Measurements from ENCODE around the gene MATN3.

Gene MATN3

DNA sequence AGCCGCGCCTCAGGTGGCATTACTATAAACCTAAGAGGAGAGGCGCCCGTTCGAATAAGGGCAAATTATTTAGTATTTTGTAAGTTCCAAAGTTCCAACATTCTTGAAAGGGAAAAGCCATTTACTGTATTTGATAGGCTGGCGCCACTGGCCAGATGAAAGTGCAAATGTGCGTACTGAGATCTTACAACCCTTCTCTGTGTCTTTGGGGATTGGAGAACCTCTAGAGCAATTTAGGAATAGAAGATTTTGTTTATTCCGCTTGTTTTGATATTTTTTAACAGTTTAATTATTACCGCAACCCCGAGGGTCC lies 22.1 kb downstream of the MATN3 start:
- Histone ChIP-seq H3K27me3 (ENCODE audit: insufficient read depth, low read length, poor library complexity, severe bottlenecking) (no peaks in the 10 kb centered on the region), H3F3A (ENCODE audit: low read depth) (no peaks in the 10 kb centered on the region), H2AFZ (ENCODE audit: low read length) (no peak overlapping the region), H3K4me3 (ENCODE audit: low read length, poor library complexity, severe bottlenecking) (no peak overlapping the region), H3K79me2 (ENCODE audit: insufficient read depth, low read length) (no peaks in the 10 kb centered on the region), H3K9ac (ENCODE audit: low read depth, low read length, poor library complexity, severe bottlenecking) (no peak overlapping the region), H3K4me1 (ENCODE audit: insufficient read depth, low read length, poor library complexity, severe bottlenecking) (no peaks in the 10 kb centered on the region), H4K20me1 (ENCODE audit: insufficient read depth, low read length, poor library complexity, severe bottlenecking) (no peaks in the 10 kb centered on the region), H3K9me3 (ENCODE audit: insufficient read depth, low read depth, low read length) (no peaks in the 10 kb centered on the region), H3K9me2 (replicated peaks; ENCODE audit: low read depth, low read length) (no peaks in the 10 kb centered on the region), H3K4me2 (ENCODE audit: low read depth, low read length, poor library complexity, severe bottlenecking) (no peak overlapping the region), H3K36me3 (ENCODE audit: insufficient read depth, low read length) (no peaks in the 10 kb centered on the region)
- TF ChIP-seq EZH2phosphoT487 (IDR thresholded peaks at IDR 0.05; ENCODE audit: borderline replicate concordance): no peak
- TF ChIP-seq, protein P1, sequence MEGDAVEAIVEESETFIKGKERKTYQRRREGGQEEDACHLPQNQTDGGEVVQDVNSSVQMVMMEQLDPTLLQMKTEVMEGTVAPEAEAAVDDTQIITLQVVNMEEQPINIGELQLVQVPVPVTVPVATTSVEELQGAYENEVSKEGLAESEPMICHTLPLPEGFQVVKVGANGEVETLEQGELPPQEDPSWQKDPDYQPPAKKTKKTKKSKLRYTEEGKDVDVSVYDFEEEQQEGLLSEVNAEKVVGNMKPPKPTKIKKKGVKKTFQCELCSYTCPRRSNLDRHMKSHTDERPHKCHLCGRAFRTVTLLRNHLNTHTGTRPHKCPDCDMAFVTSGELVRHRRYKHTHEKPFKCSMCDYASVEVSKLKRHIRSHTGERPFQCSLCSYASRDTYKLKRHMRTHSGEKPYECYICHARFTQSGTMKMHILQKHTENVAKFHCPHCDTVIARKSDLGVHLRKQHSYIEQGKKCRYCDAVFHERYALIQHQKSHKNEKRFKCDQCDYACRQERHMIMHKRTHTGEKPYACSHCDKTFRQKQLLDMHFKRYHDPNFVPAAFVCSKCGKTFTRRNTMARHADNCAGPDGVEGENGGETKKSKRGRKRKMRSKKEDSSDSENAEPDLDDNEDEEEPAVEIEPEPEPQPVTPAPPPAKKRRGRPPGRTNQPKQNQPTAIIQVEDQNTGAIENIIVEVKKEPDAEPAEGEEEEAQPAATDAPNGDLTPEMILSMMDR (conservative IDR thresholded peaks at IDR 0.05; ENCODE audit: low read length): no peak

DNA sequence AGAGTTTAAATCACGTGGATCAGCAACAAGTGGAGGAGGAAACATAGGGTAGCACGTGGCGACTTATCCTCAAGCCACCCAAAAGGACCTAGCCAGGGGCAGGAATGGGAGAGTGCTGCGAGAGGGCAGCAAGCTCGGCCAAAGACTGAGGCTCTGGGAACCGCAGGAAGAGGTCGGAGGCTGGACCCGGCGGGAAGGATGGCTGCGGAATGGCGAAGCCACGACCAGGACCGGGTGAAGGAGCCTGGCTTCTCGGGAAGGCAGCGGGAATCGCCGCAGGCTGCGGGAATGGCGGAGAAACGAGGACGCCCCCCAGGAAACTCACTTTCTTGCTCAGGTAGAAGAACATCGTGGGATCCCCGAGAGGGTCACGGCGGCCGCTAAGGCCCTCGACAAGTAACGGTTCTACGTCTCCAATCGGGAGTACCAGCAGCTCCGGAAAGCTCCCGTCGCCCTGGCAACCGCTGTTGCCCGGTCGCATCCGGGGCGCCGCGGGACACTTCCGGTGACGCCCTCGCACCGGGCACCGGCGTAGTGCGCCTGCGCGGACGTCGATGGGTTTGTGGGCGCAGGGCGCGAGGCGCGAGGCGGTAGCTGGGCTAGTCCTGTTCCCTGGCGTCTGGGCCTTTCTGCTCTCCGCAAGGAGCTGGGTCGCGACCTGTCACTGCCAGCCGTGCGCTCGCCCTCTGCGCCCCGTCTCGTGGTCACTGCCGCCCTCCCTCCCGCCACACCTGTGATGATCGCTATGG lies 22.6 kb downstream of the MATN3 start, which contains the start of gene WDR35:
TSS of gene WDR35 (minus strand) at position 439 of the 749 bp plus-strand sequence. CDS start at position 349, 90 bp downstream.
- Histone ChIP-seq H3F3A (ENCODE audit: low read depth) (no peaks in the 10 kb centered on the region), H4K20me1 (ENCODE audit: insufficient read depth, low read length, poor library complexity, severe bottlenecking) (no peaks in the 10 kb centered on the region), H3K9ac (ENCODE audit: low read depth, low read length, poor library complexity, severe bottlenecking) (no peak within 1 kb of the TSS), H3K36me3 (ENCODE audit: insufficient read depth, low read length) (no peaks in the 10 kb centered on the region), H3K9me3 (ENCODE audit: insufficient read depth, low read depth, low read length) (no peaks in the 10 kb centered on the region), H3K9me2 (replicated peaks; ENCODE audit: low read depth, low read length) (no peaks in the 10 kb centered on the region), H3K4me2 (ENCODE audit: low read depth, low read length, poor library complexity, severe bottlenecking) (no peak within 1 kb of the TSS), H3K79me2 (ENCODE audit: insufficient read depth, low read length) (no peaks in the 10 kb centered on the region), H2AFZ (ENCODE audit: low read length) (no peak within 1 kb of the TSS), H3K4me3 (ENCODE audit: low read length, poor library complexity, severe bottlenecking) (no peak within 1 kb of the TSS), H3K27me3 (ENCODE audit: insufficient read depth, low read length, poor library complexity, severe bottlenecking) (no peaks in the 10 kb centered on the region), H3K4me1 (ENCODE audit: insufficient read depth, low read length, poor library complexity, severe bottlenecking) (no peaks in the 10 kb centered on the region)
- TF ChIP-seq, protein P1 (conservative IDR thresholded peaks at IDR 0.05; ENCODE audit: low read length): no peak
- no peak for TF ChIP-seq EZH2phosphoT487 (IDR thresholded peaks at IDR 0.05; ENCODE audit: borderline replicate concordance)

DNA sequence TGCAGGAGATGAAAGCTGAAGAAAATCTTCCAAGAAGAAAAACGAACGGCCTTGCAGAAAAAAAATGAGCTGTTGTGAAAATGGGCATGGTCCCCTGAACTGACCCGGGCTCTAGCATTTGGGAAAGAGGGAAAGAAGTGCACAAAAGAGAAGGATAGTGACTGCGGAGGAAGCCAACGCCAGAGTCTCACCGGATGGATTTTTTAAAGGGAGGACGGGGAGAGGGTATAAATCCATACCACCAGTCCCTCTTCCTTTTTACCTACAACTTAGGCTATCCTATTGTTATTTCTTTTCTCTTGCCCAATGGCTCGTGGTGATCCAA lies 23.2 kb downstream of the MATN3 start:
- no peaks in the 10 kb centered on the region for H3K79me2 ChIP-seq (ENCODE audit: insufficient read depth, low read length)
- no peaks in the 10 kb centered on the region for H3K4me1 ChIP-seq (ENCODE audit: insufficient read depth, low read length, poor library complexity, severe bottlenecking)
- H3K27me3 ChIP-seq (ENCODE audit: insufficient read depth, low read length, poor library complexity, severe bottlenecking): no peaks in the 10 kb centered on the region
- no peaks in the 10 kb centered on the region for H3K9me3 ChIP-seq (ENCODE audit: insufficient read depth, low read depth, low read length)
- no peak overlapping the region for H3K4me2 ChIP-seq (ENCODE audit: low read depth, low read length, poor library complexity, severe bottlenecking)
- H3F3A ChIP-seq (ENCODE audit: low read depth): no peaks in the 10 kb centered on the region
- TF ChIP-seq EZH2phosphoT487 (IDR thresholded peaks at IDR 0.05; ENCODE audit: borderline replicate concordance): no peak
- no peaks in the 10 kb centered on the region for H3K36me3 ChIP-seq (ENCODE audit: insufficient read depth, low read length)
- H3K9me2 ChIP-seq (replicated peaks; ENCODE audit: low read depth, low read length): no peaks in the 10 kb centered on the region
- H3K4me3 ChIP-seq (ENCODE audit: low read length, poor library complexity, severe bottlenecking): no peak overlapping the region
- no peak overlapping the region for H3K9ac ChIP-seq (ENCODE audit: low read depth, low read length, poor library complexity, severe bottlenecking)
- H4K20me1 ChIP-seq (ENCODE audit: insufficient read depth, low read length, poor library complexity, severe bottlenecking): no peaks in the 10 kb centered on the region
- no peak overlapping the region for H2AFZ ChIP-seq (ENCODE audit: low read length)

DNA sequence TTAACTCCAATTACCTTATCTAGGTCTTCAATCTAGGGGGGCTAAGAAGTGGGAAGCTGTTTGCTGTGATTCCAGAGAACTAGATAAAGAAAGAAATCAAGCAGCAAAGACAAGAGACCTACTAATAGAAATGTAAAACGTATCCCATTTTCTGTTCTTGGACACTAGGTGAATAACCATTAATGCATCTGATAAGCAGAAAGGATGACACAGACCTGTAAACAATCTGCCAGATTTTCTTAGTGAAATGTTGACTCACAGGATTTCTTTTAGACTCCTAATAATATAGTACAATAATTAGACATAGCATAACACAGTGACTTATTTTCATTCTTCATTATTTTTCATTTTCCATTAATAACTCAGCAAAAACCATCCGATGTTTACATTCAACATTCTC lies 23.9 kb downstream of the MATN3 start:
- Histone ChIP-seq H3K4me2 (ENCODE audit: low read depth, low read length, poor library complexity, severe bottlenecking) (no peak overlapping the region), H4K20me1 (ENCODE audit: insufficient read depth, low read length, poor library complexity, severe bottlenecking) (no peaks in the 10 kb centered on the region), H3K9me2 (replicated peaks; ENCODE audit: low read depth, low read length) (no peaks in the 10 kb centered on the region), H3K79me2 (ENCODE audit: insufficient read depth, low read length) (no peaks in the 10 kb centered on the region), H3K27me3 (ENCODE audit: insufficient read depth, low read length, poor library complexity, severe bottlenecking) (no peaks in the 10 kb centered on the region), H2AFZ (ENCODE audit: low read length) (no peak overlapping the region), H3K4me1 (ENCODE audit: insufficient read depth, low read length, poor library complexity, severe bottlenecking) (no peaks in the 10 kb centered on the region), H3K36me3 (ENCODE audit: insufficient read depth, low read length) (no peaks in the 10 kb centered on the region), H3K4me3 (ENCODE audit: low read length, poor library complexity, severe bottlenecking) (no peak overlapping the region), H3F3A (ENCODE audit: low read depth) (no peaks in the 10 kb centered on the region), H3K9me3 (ENCODE audit: insufficient read depth, low read depth, low read length) (no peaks in the 10 kb centered on the region), H3K9ac (ENCODE audit: low read depth, low read length, poor library complexity, severe bottlenecking) (no peak overlapping the region)
- no peak for TF ChIP-seq EZH2phosphoT487 (IDR thresholded peaks at IDR 0.05; ENCODE audit: borderline replicate concordance)
- TF ChIP-seq, protein P1 (conservative IDR thresholded peaks at IDR 0.05; ENCODE audit: low read length): no peak
